NCI-H82 treated with DMSO at 0.1 percent for 48 hours (cell line): ENCODE results near the gene SYCP3.

Experiments
- DNase-seq: peaks from one replicate; lab custom pipeline; 2025; ENCODE audit not compliant: unreplicated experiment; lab: John Stamatoyannopoulos, UW

SYCP3 gene

GRCh38 chr12:101738920-101739665 lies at the start of gene SYCP3:
TSS of gene SYCP3 (minus strand) at chr12:101739462. CDS start at chr12:101737935, 1,527 bp downstream.
- DNase-seq = no peak

- no peak for DNase-seq
These were observed 46.4 kb upstream of the SYCP3 start for GRCh38 chr12:101785671-101786070.

- no peak for DNase-seq
These were observed 45.1 kb upstream of the SYCP3 start for GRCh38 chr12:101784376-101784775.

GRCh38 chr12:101783838-101784237 lies 44.6 kb upstream of the SYCP3 start:
- DNase-seq = no peak

- no peak for DNase-seq
These were observed 43.9 kb upstream of the SYCP3 start for GRCh38 chr12:101783150-101783549.

GRCh38 chr12:101782273-101782731 lies 43.0 kb upstream of the SYCP3 start:
- DNase-seq = no peak

GRCh38 chr12:101781834-101782233 lies 42.6 kb upstream of the SYCP3 start:
- no peak for DNase-seq

- DNase-seq = no peak
These were observed 41.3 kb upstream of the SYCP3 start for GRCh38 chr12:101780599-101780998.

GRCh38 chr12:101779626-101780025 lies 40.4 kb upstream of the SYCP3 start:
- DNase-seq = no peak

GRCh38 chr12:101779200-101779599 lies 39.9 kb upstream of the SYCP3 start:
- DNase-seq = no peak

- no peak for DNase-seq
These were observed 38.7 kb upstream of the SYCP3 start for GRCh38 chr12:101777978-101778377.

- no peak for DNase-seq
These were observed 38.2 kb upstream of the SYCP3 start for GRCh38 chr12:101777485-101777884.

GRCh38 chr12:101775816-101776215 lies 36.6 kb upstream of the SYCP3 start:
- no peak for DNase-seq

- DNase-seq = peak; percentile 46
These were observed 34.4 kb upstream of the SYCP3 start for GRCh38 chr12:101773650-101774162.

- DNase-seq = no peak
These were observed 32.9 kb upstream of the SYCP3 start for GRCh38 chr12:101772012-101772775.

GRCh38 chr12:101769865-101770264 lies 30.6 kb upstream of the SYCP3 start:
- no peak for DNase-seq

GRCh38 chr12:101768781-101769180 lies 29.5 kb upstream of the SYCP3 start:
- no peak for DNase-seq

- DNase-seq = no peak
These were observed 28.3 kb upstream of the SYCP3 start for GRCh38 chr12:101767537-101767936.

- DNase-seq = no peak
These were observed 25.0 kb upstream of the SYCP3 start for GRCh38 chr12:101764051-101764792.

GRCh38 chr12:101763246-101763931 lies 24.1 kb upstream of the SYCP3 start:
- DNase-seq = no peak

- DNase-seq = no peak
These were observed 22.5 kb upstream of the SYCP3 start for GRCh38 chr12:101761781-101762180.
